ENCODE measurements around the gene PLA2G4D. TPM values are rescaled to one million over a fixed set of nuclear protein-coding genes. Genes with fewer than 3 reads are reported as not detected.

Gene PLA2G4D
- total and polyA plus RNA-seq, 4 donors, result 0.12 to 0.31 (median 0.15) TPM; not detected in 1

DNA sequence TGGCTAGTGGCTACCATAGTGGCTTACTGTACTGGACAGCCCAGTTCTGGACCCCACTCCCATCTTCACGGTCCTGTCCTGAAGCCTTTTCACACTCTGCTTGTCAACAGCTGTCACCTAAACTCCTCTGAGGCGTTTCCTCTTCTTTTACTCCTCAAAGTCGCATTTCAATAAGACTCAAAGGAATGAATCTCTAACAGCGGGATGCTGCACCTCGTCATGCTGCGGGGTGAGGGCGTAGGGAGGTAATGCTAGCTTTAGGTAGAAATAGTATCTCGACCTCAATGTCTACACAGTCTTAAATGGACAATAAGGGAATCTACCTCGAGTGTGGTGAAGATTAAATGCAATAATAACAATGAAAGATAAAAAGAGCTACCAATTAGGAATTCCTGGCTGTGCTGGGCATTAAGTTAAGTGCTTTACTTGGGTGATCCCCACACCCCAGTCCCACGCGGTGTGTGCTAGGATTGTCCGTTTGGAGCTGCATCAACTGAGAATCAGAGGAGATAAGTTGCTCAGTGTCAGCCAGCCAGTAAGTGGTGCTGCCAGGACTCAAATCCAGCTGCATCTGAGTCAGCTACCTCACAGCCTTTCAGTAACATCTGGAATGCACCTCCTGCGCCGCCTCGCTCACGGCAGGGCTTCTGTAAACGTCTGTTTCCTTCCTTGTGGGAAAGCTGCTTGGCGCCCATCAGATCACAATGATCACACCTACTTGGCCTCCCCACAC is 14.0 kb downstream of the PLA2G4D start:
- H3K27ac ChIP-seq (ENCODE audit: low read depth in 1 of 2, low read length in 1 of 2), result no peak overlapping the region
- WGBS, 2 donors, result 53 to 58% methylated on average over 18 of the region's 18 CpGs
- H3K9ac ChIP-seq (ENCODE audit: insufficient read depth in 1 of 2, low read length in 2 of 2), result no peak overlapping the region
- H3K9me3 ChIP-seq (ENCODE audit: control insufficient read depth in 4 of 4, insufficient read depth in 3 of 4, low read length in 3 of 4), result no peaks in the 10 kb centered on the region
- no peak for DNase-seq
- no peak overlapping the region for H3K4me3 ChIP-seq
- no peak for ATAC-seq (ENCODE audit: insufficient read depth, low FRiP score)
- H3K27me3 ChIP-seq (ENCODE audit: control insufficient read depth in 3 of 3, insufficient read depth in 3 of 3, low read length in 2 of 3), result peaks cover 0 to 9% (median 2%) of the 10 kb centered on the region in 3 donors
- TF ChIP-seq, protein P1, sequence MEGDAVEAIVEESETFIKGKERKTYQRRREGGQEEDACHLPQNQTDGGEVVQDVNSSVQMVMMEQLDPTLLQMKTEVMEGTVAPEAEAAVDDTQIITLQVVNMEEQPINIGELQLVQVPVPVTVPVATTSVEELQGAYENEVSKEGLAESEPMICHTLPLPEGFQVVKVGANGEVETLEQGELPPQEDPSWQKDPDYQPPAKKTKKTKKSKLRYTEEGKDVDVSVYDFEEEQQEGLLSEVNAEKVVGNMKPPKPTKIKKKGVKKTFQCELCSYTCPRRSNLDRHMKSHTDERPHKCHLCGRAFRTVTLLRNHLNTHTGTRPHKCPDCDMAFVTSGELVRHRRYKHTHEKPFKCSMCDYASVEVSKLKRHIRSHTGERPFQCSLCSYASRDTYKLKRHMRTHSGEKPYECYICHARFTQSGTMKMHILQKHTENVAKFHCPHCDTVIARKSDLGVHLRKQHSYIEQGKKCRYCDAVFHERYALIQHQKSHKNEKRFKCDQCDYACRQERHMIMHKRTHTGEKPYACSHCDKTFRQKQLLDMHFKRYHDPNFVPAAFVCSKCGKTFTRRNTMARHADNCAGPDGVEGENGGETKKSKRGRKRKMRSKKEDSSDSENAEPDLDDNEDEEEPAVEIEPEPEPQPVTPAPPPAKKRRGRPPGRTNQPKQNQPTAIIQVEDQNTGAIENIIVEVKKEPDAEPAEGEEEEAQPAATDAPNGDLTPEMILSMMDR (IDR thresholded peaks at IDR 0.05; ENCODE audit: control extremely low read depth, extremely low read depth), result no peak
- no peaks in the 10 kb centered on the region for H3K4me1 ChIP-seq (ENCODE audit: control insufficient read depth in 5 of 5, insufficient read depth in 5 of 5, low read length in 5 of 5)
- no peaks in the 10 kb centered on the region for H3K36me3 ChIP-seq (ENCODE audit: control insufficient read depth in 4 of 4, insufficient read depth in 4 of 4, low read length in 4 of 4)

DNA sequence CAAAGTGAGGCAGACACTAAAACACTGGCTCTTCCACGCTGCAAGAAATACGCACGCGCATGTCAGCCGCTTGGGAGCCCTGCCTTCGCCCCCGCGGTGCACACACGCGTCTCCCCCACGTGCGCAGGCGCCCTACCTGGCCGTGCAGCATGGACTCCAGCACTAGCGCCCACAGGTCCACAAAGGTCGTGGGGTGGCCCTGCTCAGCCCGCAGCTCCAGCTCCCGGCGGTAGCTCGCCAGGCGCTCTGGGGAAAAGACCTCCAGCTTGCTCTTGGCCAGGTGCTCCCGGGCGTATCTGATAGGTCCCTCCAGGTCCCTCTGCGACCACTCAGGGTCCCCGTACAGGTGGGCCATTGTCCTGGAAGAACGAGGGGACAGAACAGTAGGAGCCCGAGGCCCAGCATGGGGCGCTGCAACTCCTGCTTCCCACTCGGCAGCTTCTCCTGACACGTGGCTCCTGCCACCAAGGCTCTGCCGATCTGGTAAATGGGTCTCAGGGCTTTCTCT is 14.9 kb downstream of the PLA2G4D start:
- WGBS, 2 donors, result 79 to 88% methylated on average over 31 of the region's 31 CpGs
- Histone ChIP-seq H3K4me1 (ENCODE audit: control insufficient read depth in 5 of 5, insufficient read depth in 5 of 5, low read length in 5 of 5) (no peaks in the 10 kb centered on the region), H3K9me3 (ENCODE audit: control insufficient read depth in 4 of 4, insufficient read depth in 3 of 4, low read length in 3 of 4) (no peaks in the 10 kb centered on the region), H3K27ac (ENCODE audit: low read depth in 1 of 2, low read length in 1 of 2) (no peak overlapping the region), H3K9ac (ENCODE audit: insufficient read depth in 1 of 2, low read length in 2 of 2) (no peak overlapping the region), H3K27me3 (ENCODE audit: control insufficient read depth in 3 of 3, insufficient read depth in 3 of 3, low read length in 2 of 3) (peaks cover 0 to 9% (median 2%) of the 10 kb centered on the region in 3 donors), H3K4me3 (no peak overlapping the region), H3K36me3 (ENCODE audit: control insufficient read depth in 4 of 4, insufficient read depth in 4 of 4, low read length in 4 of 4) (no peaks in the 10 kb centered on the region)
- ATAC-seq (ENCODE audit: insufficient read depth, low FRiP score), result no peak
- DNase-seq, result no peak
- TF ChIP-seq, protein P1 (IDR thresholded peaks at IDR 0.05; ENCODE audit: control extremely low read depth, extremely low read depth), result no peak

DNA sequence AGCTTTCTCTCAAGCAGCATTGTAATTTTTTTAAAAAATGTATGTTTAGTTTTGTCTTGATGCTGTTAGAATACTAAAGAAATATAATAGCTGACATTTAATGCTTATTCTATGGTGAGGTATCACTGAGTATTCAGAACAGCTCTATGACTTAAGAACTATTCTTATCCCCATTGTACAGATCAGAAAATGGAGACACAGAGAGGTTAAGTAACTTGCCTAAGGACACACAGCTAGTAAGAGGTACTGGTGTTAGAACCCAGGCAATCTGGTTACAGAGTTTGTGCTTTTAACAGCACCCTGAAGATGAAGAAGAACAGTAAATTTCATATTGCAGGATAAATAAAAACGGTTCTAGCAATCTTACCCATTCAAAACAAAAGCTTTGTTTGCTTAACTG is 15.5 kb downstream of the PLA2G4D start:
- 69 to 79% methylated on average over 1 of the region's 1 CpG for WGBS, 2 donors
- H3K36me3 ChIP-seq (ENCODE audit: control insufficient read depth in 4 of 4, insufficient read depth in 4 of 4, low read length in 4 of 4), result no peaks in the 10 kb centered on the region
- peaks cover 0 to 9% (median 2%) of the 10 kb centered on the region in 3 donors for H3K27me3 ChIP-seq (ENCODE audit: control insufficient read depth in 3 of 3, insufficient read depth in 3 of 3, low read length in 2 of 3)
- TF ChIP-seq, protein P1 (IDR thresholded peaks at IDR 0.05; ENCODE audit: control extremely low read depth, extremely low read depth), result no peak
- ATAC-seq (ENCODE audit: insufficient read depth, low FRiP score) (no peak), DNase-seq (no peak)
- H3K9me3 ChIP-seq (ENCODE audit: control insufficient read depth in 4 of 4, insufficient read depth in 3 of 4, low read length in 3 of 4), result no peaks in the 10 kb centered on the region
- H3K4me3 ChIP-seq, result no peak overlapping the region
- H3K9ac ChIP-seq (ENCODE audit: insufficient read depth in 1 of 2, low read length in 2 of 2), result no peak overlapping the region
- H3K27ac ChIP-seq (ENCODE audit: low read depth in 1 of 2, low read length in 1 of 2), result no peak overlapping the region
- no peaks in the 10 kb centered on the region for H3K4me1 ChIP-seq (ENCODE audit: control insufficient read depth in 5 of 5, insufficient read depth in 5 of 5, low read length in 5 of 5)

Measured in lung (tissue), 12 donors.